H9 (cell line): ENCODE results near the gene AASS. TPM values are rescaled to one million over a fixed set of nuclear protein-coding genes. Genes with fewer than 3 reads are reported as not detected.

Source experiments
- DNase-seq: peaks from one replicate; pipeline ENCODE4 v3.0.0-alpha.2; 2017
- H2AFZ ChIP-seq: one replicate; pipeline ENCODE4 v1.6.1; 2013; ENCODE audit warnings: mild to moderate bottlenecking, low read length, control low read depth, moderate library complexity
- H2AK5ac ChIP-seq: 2 replicates; pipeline ENCODE4 v1.6.1; 2013; ENCODE audit warnings: low read length, control low read depth, mixed read lengths; ENCODE audit not compliant: insufficient read length
- H2BK120ac ChIP-seq: one replicate; pipeline ENCODE4 v1.6.1; 2013; ENCODE audit warnings: low read depth, mild to moderate bottlenecking, low read length, control low read depth, inconsistent platforms; ENCODE audit not compliant: poor library complexity, severe bottlenecking
- H2BK12ac ChIP-seq: 2 replicates; pipeline ENCODE4 v1.6.1; 2013; ENCODE audit warnings: low read length, control low read depth, mixed read lengths, low read depth; ENCODE audit not compliant: insufficient read length
- H2BK15ac ChIP-seq: 2 replicates; pipeline ENCODE4 v1.6.1; 2013; ENCODE audit warnings: low read depth, low read length, control low read depth
- H2BK20ac ChIP-seq: one replicate; pipeline ENCODE4 v1.6.1; 2013; ENCODE audit warnings: low read depth, mild to moderate bottlenecking, low read length, control low read depth, inconsistent platforms; ENCODE audit not compliant: poor library complexity, severe bottlenecking
- H2BK5ac ChIP-seq: 2 replicates; pipeline ENCODE4 v1.6.1; 2013; ENCODE audit warnings: low read length, control low read depth, mixed read lengths; ENCODE audit not compliant: insufficient read length
- H3K14ac ChIP-seq: 2 replicates; pipeline ENCODE4 v1.6.1; 2013; ENCODE audit warnings: low read length, control low read depth; ENCODE audit not compliant: insufficient read depth
- H3K18ac ChIP-seq: 2 replicates; pipeline ENCODE4 v1.6.1; 2013; ENCODE audit warnings: low read depth, mild to moderate bottlenecking, mixed read lengths, low read length, control low read depth; ENCODE audit not compliant: insufficient read length
- H3K23ac ChIP-seq: 2 replicates; pipeline ENCODE4 v1.6.1; 2013; ENCODE audit warnings: low read length, control low read depth, mixed read lengths, low read depth; ENCODE audit not compliant: insufficient read length
- H3K23me2 ChIP-seq: 2 replicates; pipeline ENCODE4 v1.6.1; 2013; ENCODE audit warnings: low read depth, mild to moderate bottlenecking, mixed read lengths, low read length, control low read depth; ENCODE audit not compliant: insufficient read length, poor library complexity, severe bottlenecking
- H3K27ac ChIP-seq: 2 replicates; pipeline ENCODE4 v1.5.1; 2013; ENCODE audit warnings: low read length, control low read depth, mixed read lengths, low read depth; ENCODE audit not compliant: insufficient read length
- H3K27me3 ChIP-seq: 2 replicates; pipeline ENCODE4 v1.6.1; 2013; ENCODE audit warnings: low read length, control low read depth, inconsistent platforms; ENCODE audit not compliant: insufficient read depth
- H3K4ac ChIP-seq: 2 replicates; pipeline ENCODE4 v1.6.1; 2013; ENCODE audit warnings: low read depth, mild to moderate bottlenecking, control low read depth, inconsistent platforms, low read length, moderate library complexity
- H3K4me1 ChIP-seq: 2 replicates; pipeline ENCODE4 v1.6.1; 2013; ENCODE audit warnings: low read length, control low read depth, inconsistent platforms; ENCODE audit not compliant: insufficient read depth
- H3K4me2 ChIP-seq: 2 replicates; pipeline ENCODE4 v1.6.1; 2013; ENCODE audit warnings: low read length, control low read depth, mixed read lengths; ENCODE audit not compliant: insufficient read length, insufficient read depth
- H3K56ac ChIP-seq: 2 replicates; pipeline ENCODE4 v1.6.1; 2013; ENCODE audit warnings: low read depth, mild to moderate bottlenecking, mixed read lengths, low read length, control low read depth; ENCODE audit not compliant: insufficient read length
- H3K79me1 ChIP-seq: 2 replicates; pipeline ENCODE4 v1.6.1; 2013; ENCODE audit warnings: low read depth, mild to moderate bottlenecking, moderate library complexity, low read length, control low read depth, inconsistent platforms; ENCODE audit not compliant: insufficient read depth, poor library complexity, severe bottlenecking
- H3K79me2 ChIP-seq: 2 replicates; pipeline ENCODE4 v1.6.1; 2013; ENCODE audit warnings: low read length, control low read depth, inconsistent platforms; ENCODE audit not compliant: insufficient read depth
- H3K9ac ChIP-seq: 2 replicates; pipeline ENCODE4 v1.6.1; 2013; ENCODE audit warnings: low read length, control low read depth, mixed read lengths; ENCODE audit not compliant: insufficient read length; ENCODE audit errors: extremely low read depth
- H3K9me3 ChIP-seq: one replicate; pipeline ENCODE4 v1.6.1; 2013; ENCODE audit warnings: low read depth, low read length, inconsistent platforms; ENCODE audit not compliant: control insufficient read depth
- H3T11ph ChIP-seq: one replicate; pipeline ENCODE4 v1.6.1; 2013; ENCODE audit warnings: mild to moderate bottlenecking, low read length, control low read depth, inconsistent platforms
- H4K20me1 ChIP-seq: one replicate; pipeline ENCODE4 v1.6.1; 2013; ENCODE audit not compliant: control insufficient read depth, insufficient read length, insufficient read depth
- H4K5ac ChIP-seq: 2 replicates; pipeline ENCODE4 v1.6.1; 2013; ENCODE audit warnings: low read depth, mild to moderate bottlenecking, mixed read lengths, low read length, control low read depth; ENCODE audit not compliant: insufficient read length
- H4K8ac ChIP-seq: replicated peaks from 2 replicates; pipeline ENCODE4 v1.6.1; 2013; ENCODE audit warnings: low read length, control low read depth, mixed read lengths, low read depth; ENCODE audit not compliant: insufficient read length
- H4K91ac ChIP-seq: 2 replicates; pipeline ENCODE4 v1.6.1; 2013; ENCODE audit warnings: low read depth, mild to moderate bottlenecking, moderate library complexity, mixed read lengths, low read length, control low read depth; ENCODE audit not compliant: insufficient read length
- H3K27ac Mint-ChIP-seq, 3 experiments: 2 replicates in 2 of 3; 3 replicates in 1 of 3; pipeline ENCODE4 v1.8.0; 2020 to 2021; ENCODE audit warnings: mixed read lengths in 3 of 3, mild to moderate bottlenecking in 1 of 3, moderate library complexity in 1 of 3
- H3K27me3 Mint-ChIP-seq: 2 replicates; pipeline ENCODE4 v1.8.0; 2021; ENCODE audit warnings: low read depth, mild to moderate bottlenecking, moderate library complexity, mixed read lengths
- H3K36me3 Mint-ChIP-seq, 3 experiments: 2 replicates in 2 of 3; 3 replicates in 1 of 3; pipeline ENCODE4 v1.8.0; 2020 to 2021; ENCODE audit warnings: low read depth in 3 of 3, mixed read lengths in 3 of 3; ENCODE audit not compliant: insufficient read depth in 1 of 3
- H3K4me1 Mint-ChIP-seq, 2 experiments: 2 replicates each; pipeline ENCODE4 v1.8.0; 2020; ENCODE audit warnings: mixed read lengths in 2 of 2
- H3K4me3 Mint-ChIP-seq, 2 experiments: 2 replicates in 1 of 2; 3 replicates in 1 of 2; pipeline ENCODE4 v1.8.0; 2020 to 2021; ENCODE audit warnings: mild to moderate bottlenecking in 2 of 2, mixed read lengths in 2 of 2, moderate library complexity in 1 of 2
- H3K9me3 Mint-ChIP-seq, 2 experiments: 2 replicates in 1 of 2; 3 replicates in 1 of 2; pipeline ENCODE4 v1.8.0; 2020; ENCODE audit warnings: mild to moderate bottlenecking in 2 of 2, mixed read lengths in 2 of 2, moderate library complexity in 1 of 2
- WGBS: extraction: QIAGEN DNeasy Blood & Tissue Kit; methylation state at CpG from one replicate; pipeline ENCODE4 v1.1.7; 2013; ENCODE audit warnings: missing lambda C conversion rate, low lambda C conversion rate, mixed read lengths; ENCODE audit not compliant: insufficient read length; ENCODE audit errors: extremely low coverage; 5-methylcytosine and 5-hydroxymethylcytosine counted together
- total RNA-seq: library from RNA; stranded (reverse); gene quantifications from 2 replicates; pipeline ENCODE4 v1.2.1, GENCODE V29; 2021
- TF ChIP-seq, protein P1 (sequence below): fragments of 200-600 bp; sonication (generic); conservative IDR thresholded peaks from 3 replicates; pipeline ENCODE4 v1.8.0; 2021; ENCODE audit warnings: antibody characterized with exemption, mild to moderate bottlenecking

Gene AASS
- total RNA-seq, 1 experiment from 2014 or later = 398 TPM

DNA sequence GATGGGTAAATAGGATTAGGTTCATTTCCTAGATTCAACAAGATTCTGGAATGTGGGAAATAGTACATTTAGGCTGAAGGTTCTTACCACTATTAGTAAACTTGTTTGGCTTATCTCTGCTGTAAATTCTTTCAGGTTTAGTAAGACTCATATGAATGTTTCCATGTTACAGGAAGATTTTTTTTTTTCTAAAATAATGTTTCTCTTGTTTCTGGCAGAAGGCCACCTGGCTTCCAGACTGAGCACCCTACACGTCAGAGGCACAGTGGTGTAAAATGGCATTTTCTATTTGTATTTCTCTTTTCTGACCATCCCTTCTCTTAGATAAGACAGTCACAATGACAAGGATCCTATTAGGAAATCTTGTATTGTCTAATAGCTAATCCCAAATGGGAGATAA, 22.7 kb upstream of the AASS start:
- Histone ChIP-seq H3K14ac (no peak overlapping the region), H3K23ac (no peak overlapping the region), H3K4me2 (no peak overlapping the region), H4K20me1 (no peaks in the 10 kb centered on the region), H3K27me3 (no peaks in the 10 kb centered on the region), H2BK120ac (no peak overlapping the region), H4K91ac (no peak overlapping the region), H3T11ph (no peak overlapping the region), H3K9ac (no peak overlapping the region), H3K56ac (no peak overlapping the region), H4K8ac (no peak overlapping the region), H3K18ac (no peak overlapping the region), H3K9me3 (no peaks in the 10 kb centered on the region), H2BK20ac (no peak overlapping the region), H3K23me2 (no peaks in the 10 kb centered on the region), H2AK5ac (no peak overlapping the region), H2BK12ac (no peak overlapping the region), H3K4me1 (peaks cover 3% of the 10 kb centered on the region; the same call in 1 of the 2 replicates), H2BK15ac (no peak overlapping the region), H3K4ac (no peak overlapping the region), H4K5ac (no peak overlapping the region), H2AFZ (no peak overlapping the region), H3K79me1 (no peaks in the 10 kb centered on the region), H3K79me2 (no peaks in the 10 kb centered on the region), H3K27ac (no peak overlapping the region), H2BK5ac (no peak overlapping the region)
- no CpG with 5 or more reads among the region's 1 CpG for WGBS
- H3K27me3 Mint-ChIP-seq = no peaks in the 10 kb centered on the region
- no peak for DNase-seq
- no peaks in the 10 kb centered on the region for H3K36me3 Mint-ChIP-seq
- H3K9me3 Mint-ChIP-seq = no peaks in the 10 kb centered on the region
- TF ChIP-seq, protein P1, sequence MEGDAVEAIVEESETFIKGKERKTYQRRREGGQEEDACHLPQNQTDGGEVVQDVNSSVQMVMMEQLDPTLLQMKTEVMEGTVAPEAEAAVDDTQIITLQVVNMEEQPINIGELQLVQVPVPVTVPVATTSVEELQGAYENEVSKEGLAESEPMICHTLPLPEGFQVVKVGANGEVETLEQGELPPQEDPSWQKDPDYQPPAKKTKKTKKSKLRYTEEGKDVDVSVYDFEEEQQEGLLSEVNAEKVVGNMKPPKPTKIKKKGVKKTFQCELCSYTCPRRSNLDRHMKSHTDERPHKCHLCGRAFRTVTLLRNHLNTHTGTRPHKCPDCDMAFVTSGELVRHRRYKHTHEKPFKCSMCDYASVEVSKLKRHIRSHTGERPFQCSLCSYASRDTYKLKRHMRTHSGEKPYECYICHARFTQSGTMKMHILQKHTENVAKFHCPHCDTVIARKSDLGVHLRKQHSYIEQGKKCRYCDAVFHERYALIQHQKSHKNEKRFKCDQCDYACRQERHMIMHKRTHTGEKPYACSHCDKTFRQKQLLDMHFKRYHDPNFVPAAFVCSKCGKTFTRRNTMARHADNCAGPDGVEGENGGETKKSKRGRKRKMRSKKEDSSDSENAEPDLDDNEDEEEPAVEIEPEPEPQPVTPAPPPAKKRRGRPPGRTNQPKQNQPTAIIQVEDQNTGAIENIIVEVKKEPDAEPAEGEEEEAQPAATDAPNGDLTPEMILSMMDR = no peak
- H3K27ac Mint-ChIP-seq = no peak overlapping the region
- H3K4me3 Mint-ChIP-seq = no peak overlapping the region
- H3K4me1 Mint-ChIP-seq = peaks cover 6 to 8% of the 10 kb centered on the region in 2 experiments
